Measurements from ENCODE around the gene PLPPR5. TPM values are rescaled to one million over a fixed set of nuclear protein-coding genes. Genes with fewer than 3 reads are reported as not detected.

PLPPR5 gene
- polyA plus RNA-seq, 2 of the 4 experiments (the other 2 are of a cell fraction): not detected

DNA sequence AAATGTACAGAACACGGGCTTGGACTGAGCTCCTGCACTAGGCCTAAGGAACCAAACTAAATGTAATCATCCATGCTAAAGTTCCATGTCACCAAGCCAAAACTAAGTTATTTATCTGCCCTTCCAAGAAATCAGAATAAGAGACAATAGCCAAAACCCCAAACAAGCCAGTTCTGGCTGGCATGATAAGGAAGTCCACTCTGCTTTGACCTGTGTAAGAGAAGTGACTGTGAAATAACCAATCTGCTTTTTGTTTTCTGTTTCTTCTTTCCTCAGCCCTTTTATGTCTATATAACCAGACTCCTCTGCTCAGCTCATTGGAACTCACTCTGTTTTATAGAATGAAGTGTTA lies 15.1 kb downstream of the PLPPR5 start:
- POLR2A ChIA-PET: no interaction called here
- CTCF ChIA-PET: interaction anchor here (0.5 kb wide), 1 partner anchor 51 kb away, joined by 4 read pairs; no protein-coding TSS in a partner anchor

DNA sequence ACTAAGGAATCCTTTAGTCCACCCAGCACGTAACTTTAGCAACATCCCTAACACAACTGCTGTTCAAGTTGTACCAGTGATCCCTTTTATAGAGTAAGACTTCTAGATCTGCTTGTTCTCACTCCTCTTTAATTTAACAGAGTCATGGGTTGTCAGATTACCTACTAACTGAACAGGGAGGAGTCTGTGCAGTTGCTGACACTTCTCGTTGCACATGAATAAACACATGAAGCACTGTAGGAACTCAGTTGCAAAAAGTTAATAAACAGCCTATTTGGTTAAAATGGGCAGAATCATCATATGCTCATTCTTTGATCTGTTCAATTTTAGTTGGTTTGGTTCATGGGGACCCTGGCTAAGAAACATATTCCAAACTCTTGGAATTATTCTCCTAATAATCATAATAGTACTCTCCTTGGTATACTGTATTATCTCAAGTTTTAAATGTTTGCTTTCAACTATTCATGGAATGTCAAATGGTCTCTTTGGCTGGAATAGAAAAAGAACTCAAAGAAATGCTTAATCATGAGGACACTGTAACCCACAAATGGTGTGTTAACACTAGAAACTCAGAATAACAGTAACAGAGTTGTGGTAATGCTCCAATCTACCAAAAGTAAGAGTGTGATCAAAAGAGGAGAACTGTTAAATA lies 15.6 kb downstream of the PLPPR5 start:
- Histone ChIP-seq H3K4me3 (no peak overlapping the region), H3K4me2 (no peak overlapping the region), H3K4me1 (no peaks in the 10 kb centered on the region), H3K27ac (no peak overlapping the region), H3K9me3 (no peaks in the 10 kb centered on the region)
- ATAC-seq: no peak
- no peak for DNase-seq (ENCODE audit: low read depth in 1 of 2, low spot score in 1 of 2)
- ChIA-PET POLR2A (no interaction called here), CTCF (no interaction called here)
- 30% methylated on average over 2 of the region's 2 CpGs for WGBS (ENCODE audit: missing lambda C conversion rate)
- TF ChIP-seq EHMT2 (IDR thresholded peaks at IDR 0.05; ENCODE audit: low read depth) (no peak), MYC (IDR thresholded peaks at IDR 0.05; ENCODE audit: borderline replicate concordance, low read length) (no peak), HOXB5 (CRISPR knock-in tag; IDR thresholded peaks at IDR 0.05) (no peak), HDAC2 (IDR thresholded peaks at IDR 0.05) (no peak), FOSL2 (IDR thresholded peaks at IDR 0.05) (no peak), FOSL2 (CRISPR knock-in tag; IDR thresholded peaks at IDR 0.05) (no peak), CHD4 (IDR thresholded peaks at IDR 0.05; ENCODE audit: borderline replicate concordance) (no peak), FOSB (CRISPR knock-in tag; IDR thresholded peaks at IDR 0.05) (no peak), NPAS2 (CRISPR knock-in tag; IDR thresholded peaks at IDR 0.05; ENCODE audit: borderline replicate concordance) (no peak), HEYL (CRISPR knock-in tag; IDR thresholded peaks at IDR 0.05) (no peak)
- TF ChIP-seq, protein P1, sequence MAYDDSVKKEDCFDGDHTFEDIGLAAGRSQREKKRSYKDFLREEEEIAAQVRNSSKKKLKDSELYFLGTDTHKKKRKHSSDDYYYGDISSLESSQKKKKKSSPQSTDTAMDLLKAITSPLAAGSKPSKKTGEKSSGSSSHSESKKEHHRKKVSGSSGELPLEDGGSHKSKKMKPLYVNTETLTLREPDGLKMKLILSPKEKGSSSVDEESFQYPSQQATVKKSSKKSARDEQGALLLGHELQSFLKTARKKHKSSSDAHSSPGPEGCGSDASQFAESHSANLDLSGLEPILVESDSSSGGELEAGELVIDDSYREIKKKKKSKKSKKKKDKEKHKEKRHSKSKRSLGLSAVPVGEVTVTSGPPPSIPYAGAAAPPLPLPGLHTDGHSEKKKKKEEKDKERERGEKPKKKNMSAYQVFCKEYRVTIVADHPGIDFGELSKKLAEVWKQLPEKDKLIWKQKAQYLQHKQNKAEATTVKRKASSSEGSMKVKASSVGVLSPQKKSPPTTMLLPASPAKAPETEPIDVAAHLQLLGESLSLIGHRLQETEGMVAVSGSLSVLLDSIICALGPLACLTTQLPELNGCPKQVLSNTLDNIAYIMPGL (CRISPR knock-in tag; IDR thresholded peaks at IDR 0.05; ENCODE audit: borderline replicate concordance): no peak
- TF ChIP-seq, protein P2, sequence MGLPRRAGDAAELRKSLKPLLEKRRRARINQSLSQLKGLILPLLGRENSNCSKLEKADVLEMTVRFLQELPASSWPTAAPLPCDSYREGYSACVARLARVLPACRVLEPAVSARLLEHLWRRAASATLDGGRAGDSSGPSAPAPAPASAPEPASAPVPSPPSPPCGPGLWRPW (IDR thresholded peaks at IDR 0.05): no peak
- FAIRE-seq: no peak

More for the DNA sequence above, 15.1 kb downstream of the PLPPR5 start:
- no peak overlapping the region for H3K4me3 ChIP-seq
- ATAC-seq (no peak), FAIRE-seq (no peak), DNase-seq (ENCODE audit: low read depth in 1 of 2, low spot score in 1 of 2) (no peak)
- H3K4me2 ChIP-seq: no peak overlapping the region
- no peaks in the 10 kb centered on the region for H3K4me1 ChIP-seq
- H3K27ac ChIP-seq: no peak overlapping the region
- TF ChIP-seq KDM1A (IDR thresholded peaks at IDR 0.05; ENCODE audit: low read depth) (no peak), GATA3 (IDR thresholded peaks at IDR 0.05; ENCODE audit: borderline replicate concordance) (no peak), CBX8 (IDR thresholded peaks at IDR 0.05) (no peak), EP300 (IDR thresholded peaks at IDR 0.05) (no peak), MAZ (IDR thresholded peaks at IDR 0.05; ENCODE audit: borderline replicate concordance, low read depth, low read length) (no peak), CHD2 (IDR thresholded peaks at IDR 0.05; ENCODE audit: low read length, partially characterized antibody) (no peak), RCOR1 (IDR thresholded peaks at IDR 0.05; ENCODE audit: low read depth, low read length) (no peak), TFCP2L1 (CRISPR knock-in tag; IDR thresholded peaks at IDR 0.05) (no peak), RNF2 (IDR thresholded peaks at IDR 0.05; ENCODE audit: borderline replicate concordance, low read depth) (no peak), TP53 (CRISPR knock-in tag; IDR thresholded peaks at IDR 0.05) (no peak), FOSB (CRISPR knock-in tag; IDR thresholded peaks at IDR 0.05) (no peak), JUN (IDR thresholded peaks at IDR 0.05) (no peak), HDAC2 (IDR thresholded peaks at IDR 0.05) (no peak), BHLHE40 (IDR thresholded peaks at IDR 0.05; ENCODE audit: low read depth, low read length) (no peak), EHF (CRISPR knock-in tag; IDR thresholded peaks at IDR 0.05) (no peak), MAFK (IDR thresholded peaks at IDR 0.05; ENCODE audit: partially characterized antibody) (no peak)
- TF ChIP-seq, protein P1 (CRISPR knock-in tag; IDR thresholded peaks at IDR 0.05; ENCODE audit: borderline replicate concordance): no peak
- TF ChIP-seq, protein P3, sequence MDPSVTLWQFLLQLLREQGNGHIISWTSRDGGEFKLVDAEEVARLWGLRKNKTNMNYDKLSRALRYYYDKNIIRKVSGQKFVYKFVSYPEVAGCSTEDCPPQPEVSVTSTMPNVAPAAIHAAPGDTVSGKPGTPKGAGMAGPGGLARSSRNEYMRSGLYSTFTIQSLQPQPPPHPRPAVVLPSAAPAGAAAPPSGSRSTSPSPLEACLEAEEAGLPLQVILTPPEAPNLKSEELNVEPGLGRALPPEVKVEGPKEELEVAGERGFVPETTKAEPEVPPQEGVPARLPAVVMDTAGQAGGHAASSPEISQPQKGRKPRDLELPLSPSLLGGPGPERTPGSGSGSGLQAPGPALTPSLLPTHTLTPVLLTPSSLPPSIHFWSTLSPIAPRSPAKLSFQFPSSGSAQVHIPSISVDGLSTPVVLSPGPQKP (IDR thresholded peaks at IDR 0.05; ENCODE audit: low read depth, low read length): no peak
- TF ChIP-seq, protein P4, sequence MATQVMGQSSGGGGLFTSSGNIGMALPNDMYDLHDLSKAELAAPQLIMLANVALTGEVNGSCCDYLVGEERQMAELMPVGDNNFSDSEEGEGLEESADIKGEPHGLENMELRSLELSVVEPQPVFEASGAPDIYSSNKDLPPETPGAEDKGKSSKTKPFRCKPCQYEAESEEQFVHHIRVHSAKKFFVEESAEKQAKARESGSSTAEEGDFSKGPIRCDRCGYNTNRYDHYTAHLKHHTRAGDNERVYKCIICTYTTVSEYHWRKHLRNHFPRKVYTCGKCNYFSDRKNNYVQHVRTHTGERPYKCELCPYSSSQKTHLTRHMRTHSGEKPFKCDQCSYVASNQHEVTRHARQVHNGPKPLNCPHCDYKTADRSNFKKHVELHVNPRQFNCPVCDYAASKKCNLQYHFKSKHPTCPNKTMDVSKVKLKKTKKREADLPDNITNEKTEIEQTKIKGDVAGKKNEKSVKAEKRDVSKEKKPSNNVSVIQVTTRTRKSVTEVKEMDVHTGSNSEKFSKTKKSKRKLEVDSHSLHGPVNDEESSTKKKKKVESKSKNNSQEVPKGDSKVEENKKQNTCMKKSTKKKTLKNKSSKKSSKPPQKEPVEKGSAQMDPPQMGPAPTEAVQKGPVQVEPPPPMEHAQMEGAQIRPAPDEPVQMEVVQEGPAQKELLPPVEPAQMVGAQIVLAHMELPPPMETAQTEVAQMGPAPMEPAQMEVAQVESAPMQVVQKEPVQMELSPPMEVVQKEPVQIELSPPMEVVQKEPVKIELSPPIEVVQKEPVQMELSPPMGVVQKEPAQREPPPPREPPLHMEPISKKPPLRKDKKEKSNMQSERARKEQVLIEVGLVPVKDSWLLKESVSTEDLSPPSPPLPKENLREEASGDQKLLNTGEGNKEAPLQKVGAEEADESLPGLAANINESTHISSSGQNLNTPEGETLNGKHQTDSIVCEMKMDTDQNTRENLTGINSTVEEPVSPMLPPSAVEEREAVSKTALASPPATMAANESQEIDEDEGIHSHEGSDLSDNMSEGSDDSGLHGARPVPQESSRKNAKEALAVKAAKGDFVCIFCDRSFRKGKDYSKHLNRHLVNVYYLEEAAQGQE (IDR thresholded peaks at IDR 0.05): no peak
- TF ChIP-seq, protein P5, sequence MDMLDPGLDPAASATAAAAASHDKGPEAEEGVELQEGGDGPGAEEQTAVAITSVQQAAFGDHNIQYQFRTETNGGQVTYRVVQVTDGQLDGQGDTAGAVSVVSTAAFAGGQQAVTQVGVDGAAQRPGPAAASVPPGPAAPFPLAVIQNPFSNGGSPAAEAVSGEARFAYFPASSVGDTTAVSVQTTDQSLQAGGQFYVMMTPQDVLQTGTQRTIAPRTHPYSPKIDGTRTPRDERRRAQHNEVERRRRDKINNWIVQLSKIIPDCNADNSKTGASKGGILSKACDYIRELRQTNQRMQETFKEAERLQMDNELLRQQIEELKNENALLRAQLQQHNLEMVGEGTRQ (IDR thresholded peaks at IDR 0.05): no peak
- WGBS (ENCODE audit: missing lambda C conversion rate): 48% methylated on average over 1 of the region's 1 CpG
- no peaks in the 10 kb centered on the region for H3K9me3 ChIP-seq

Measured in A549 (cell line).